Measurements from ENCODE around the gene PAPLN. TPM values are rescaled to one million over a fixed set of nuclear protein-coding genes. Genes with fewer than 3 reads are reported as not detected.
A peak's percentile ranks its signal among the peaks of the same experiment; 100 is the strongest.

Gene PAPLN
- total RNA-seq, 1 donor from 2014 or later: 2.7 TPM

DNA sequence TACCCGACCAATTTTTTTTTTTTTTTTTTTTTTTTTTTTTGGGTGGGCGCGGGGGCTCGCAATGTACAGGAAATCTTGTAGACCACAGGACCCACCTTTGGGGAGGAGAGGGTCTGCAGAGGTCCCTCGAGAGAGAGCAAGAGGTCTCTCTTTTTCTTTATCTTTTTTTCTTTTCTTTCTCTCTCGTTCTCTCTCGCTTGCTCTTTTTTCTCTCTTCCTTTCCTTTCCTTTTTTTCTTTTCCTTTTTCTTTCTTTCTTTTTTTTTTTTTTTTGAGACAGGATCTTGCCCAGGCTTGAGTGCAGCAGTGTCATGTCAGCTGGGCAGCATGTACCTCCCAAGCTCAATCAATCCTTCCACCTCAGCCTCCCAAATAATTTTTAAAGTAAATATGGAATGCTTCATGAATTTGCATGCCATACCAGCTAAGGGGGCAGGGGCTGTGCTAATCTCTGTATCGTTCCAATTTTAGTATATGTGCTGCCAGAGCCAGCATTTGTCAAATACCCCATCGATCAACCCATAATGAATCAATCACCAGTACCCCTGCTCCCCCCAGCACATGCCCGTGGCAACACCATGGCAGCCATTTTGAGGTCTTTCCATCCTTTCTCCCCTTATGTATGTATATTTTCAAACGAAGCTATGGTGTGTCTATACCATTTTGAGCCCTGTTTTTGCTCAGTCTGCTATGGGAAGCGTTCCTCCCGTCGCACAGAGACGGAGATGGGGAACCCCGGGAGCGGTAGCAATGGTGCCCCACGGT, 9.3 kb downstream of the PAPLN start:
- no peaks in the 10 kb centered on the region for H3K9me3 Mint-ChIP-seq (ENCODE audit: low read depth)
- peak overlapping the region; percentile 5 for H3K4me3 Mint-ChIP-seq (ENCODE audit: low read depth)
- no peak overlapping the region for H3K27ac Mint-ChIP-seq
- H3K27me3 Mint-ChIP-seq: peaks cover 30% of the 10 kb centered on the region
- TF ChIP-seq CTCF (IDR thresholded peaks at IDR 0.05; ENCODE audit: unreplicated experiment): no peak
- DNase-seq (ENCODE audit: low spot score, unreplicated experiment): no peak
- no peaks in the 10 kb centered on the region for H3K4me1 Mint-ChIP-seq (ENCODE audit: low read depth)
- no peaks in the 10 kb centered on the region for H3K36me3 Mint-ChIP-seq (ENCODE audit: insufficient read depth)

GRCh38 chr14:73248108-73248868, 11.0 kb downstream of the PAPLN start:
- Mint-ChIP-seq H3K4me3 (ENCODE audit: low read depth) (no peak overlapping the region), H3K9me3 (ENCODE audit: low read depth) (no peaks in the 10 kb centered on the region), H3K27ac (no peak overlapping the region), H3K36me3 (ENCODE audit: insufficient read depth) (no peaks in the 10 kb centered on the region), H3K4me1 (ENCODE audit: low read depth) (no peaks in the 10 kb centered on the region), H3K27me3 (peaks cover 16% of the 10 kb centered on the region)
- no peak for DNase-seq (ENCODE audit: low spot score, unreplicated experiment)
- no peak for TF ChIP-seq CTCF (IDR thresholded peaks at IDR 0.05; ENCODE audit: unreplicated experiment)

GRCh38 chr14:73249108-73249507, 11.8 kb downstream of the PAPLN start:
- no peaks in the 10 kb centered on the region for H3K36me3 Mint-ChIP-seq (ENCODE audit: insufficient read depth)
- H3K27ac Mint-ChIP-seq: no peak overlapping the region
- TF ChIP-seq CTCF (IDR thresholded peaks at IDR 0.05; ENCODE audit: unreplicated experiment): no peak

GRCh38 chr14:73249564-73250316, 12.4 kb downstream of the PAPLN start:
- peak overlapping the region; percentile 1 for H3K27ac Mint-ChIP-seq
- H3K36me3 Mint-ChIP-seq (ENCODE audit: insufficient read depth): no peaks in the 10 kb centered on the region
- no peaks in the 10 kb centered on the region for H3K9me3 Mint-ChIP-seq (ENCODE audit: low read depth)
- H3K4me1 Mint-ChIP-seq (ENCODE audit: low read depth): no peaks in the 10 kb centered on the region
- H3K27me3 Mint-ChIP-seq: peaks cover 6% of the 10 kb centered on the region
- TF ChIP-seq CTCF (IDR thresholded peaks at IDR 0.05; ENCODE audit: unreplicated experiment): no peak
- H3K4me3 Mint-ChIP-seq (ENCODE audit: low read depth): no peak overlapping the region
- no peak for DNase-seq (ENCODE audit: low spot score, unreplicated experiment)

More at GRCh38 chr14:73249108-73249507, 11.8 kb downstream of the PAPLN start:
- Mint-ChIP-seq H3K4me1 (ENCODE audit: low read depth) (no peaks in the 10 kb centered on the region), H3K4me3 (ENCODE audit: low read depth) (no peak overlapping the region), H3K9me3 (ENCODE audit: low read depth) (no peaks in the 10 kb centered on the region), H3K27me3 (peaks cover 9% of the 10 kb centered on the region)
- DNase-seq (ENCODE audit: low spot score, unreplicated experiment): no peak

- Mint-ChIP-seq H3K36me3 (ENCODE audit: insufficient read depth) (no peaks in the 10 kb centered on the region), H3K4me1 (ENCODE audit: low read depth) (no peaks in the 10 kb centered on the region), H3K27me3 (peaks cover 3% of the 10 kb centered on the region), H3K27ac (no peak overlapping the region), H3K4me3 (ENCODE audit: low read depth) (no peak overlapping the region), H3K9me3 (ENCODE audit: low read depth) (no peaks in the 10 kb centered on the region)
- TF ChIP-seq CTCF (IDR thresholded peaks at IDR 0.05; ENCODE audit: unreplicated experiment): no peak
- no peak for DNase-seq (ENCODE audit: low spot score, unreplicated experiment)
Measured at GRCh38 chr14:73250317-73250713, 13.0 kb downstream of the PAPLN start.
